ENCODE data around the gene IL17C.

Gene IL17C

GRCh38 chr16:88631920-88632586 is 6.3 kb upstream of the IL17C start:
- Histone ChIP-seq H3K36me3 (peaks cover 24 to 53% (median 45%) of the 10 kb centered on the region in 11 experiments), H3K4me1 (peaks cover 75 to 100% (median 95%) of the 10 kb centered on the region in 10 experiments), H3K4me3 (no peak overlapping the region; a peak in 1 of 20 replicates), H4K20me1 (peaks cover 0 to 64% (median 36%) of the 10 kb centered on the region in 11 experiments; a peak in 18 of 22 replicates), H3K9me3 (replicated peaks in 1 of 11) (no peaks in the 10 kb centered on the region), H3K27ac (peak overlapping the region in 3 of 11 experiments; percentile 4 to 38 (median 15); a peak in 5 of 22 replicates), H3K9ac (peak overlapping the region in 5 of 11 experiments; percentile 11 to 80 (median 42); a peak in 9 of 22 replicates), H3K27me3 (peaks cover 2 to 22% (median 18%) of the 10 kb centered on the region in 11 experiments), H3K4me2 (peak overlapping the region; percentile 67 to 100 (median 96))
- TF ChIP-seq Cebpa-rat (IDR thresholded peaks at IDR 0.05), result no peak

- no peaks in the 10 kb centered on the region for H3K9me3 ChIP-seq (replicated peaks in 1 of 11)
- peak overlapping the region; percentile 67 to 100 (median 96) for H3K4me2 ChIP-seq
- peaks cover 7 to 27% (median 23%) of the 10 kb centered on the region in 11 experiments for H3K27me3 ChIP-seq
- peak overlapping the region in 5 of 11 experiments; percentile 11 to 80 (median 42); a peak in 6 of 22 replicates for H3K9ac ChIP-seq
- H4K20me1 ChIP-seq, result peaks cover 0 to 69% (median 36%) of the 10 kb centered on the region in 11 experiments; a peak in 18 of 22 replicates
- no peak for TF ChIP-seq Cebpa-rat (IDR thresholded peaks at IDR 0.05)
- peaks cover 75 to 100% (median 95%) of the 10 kb centered on the region in 10 experiments for H3K4me1 ChIP-seq
- H3K27ac ChIP-seq, result peak overlapping the region in 3 of 11 experiments; percentile 4 to 38 (median 15); a peak in 5 of 22 replicates
- H3K4me3 ChIP-seq, result no peak overlapping the region; a peak in 1 of 20 replicates
- peaks cover 24 to 48% (median 40%) of the 10 kb centered on the region in 11 experiments for H3K36me3 ChIP-seq
These were observed 5.8 kb upstream of the IL17C start for GRCh38 chr16:88632587-88632930.

DNA sequence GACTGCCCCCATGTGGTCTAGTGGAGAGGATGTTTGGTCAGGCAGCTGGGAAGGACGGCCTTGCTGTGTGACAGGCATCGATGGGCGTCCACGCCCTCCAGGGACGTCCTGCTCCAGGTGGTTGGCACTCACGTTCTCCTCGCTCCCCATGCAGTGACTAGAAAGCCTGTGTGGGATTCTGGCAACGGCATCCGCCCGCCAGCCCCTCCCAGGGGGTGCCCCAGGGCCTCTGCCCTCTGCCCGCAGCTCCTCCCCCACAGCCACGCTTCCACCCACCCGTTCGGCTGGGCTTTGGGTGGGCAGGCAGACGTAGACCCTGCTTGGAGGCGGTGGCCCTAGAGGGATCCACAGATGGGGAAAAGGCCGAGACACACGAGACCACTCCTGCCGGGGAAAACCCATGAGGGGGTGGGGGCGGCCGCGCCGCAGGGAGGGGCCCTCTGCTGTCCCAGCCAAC is 4.7 kb upstream of the IL17C start:
- Histone ChIP-seq H3K4me1 (peaks cover 75 to 100% (median 95%) of the 10 kb centered on the region in 10 experiments), H3K9me3 (replicated peaks in 1 of 11) (no peaks in the 10 kb centered on the region), H3K36me3 (peaks cover 24 to 40% (median 37%) of the 10 kb centered on the region in 11 experiments), H3K4me3 (peak overlapping the region; percentile 49 to 76 (median 60)), H3K4me2 (peak overlapping the region; percentile 90 to 100 (median 96)), H3K27ac (peak overlapping the region in 10 of 11 experiments; percentile 69 to 87 (median 84); a peak in 20 of 22 replicates), H4K20me1 (peaks cover 4 to 81% (median 46%) of the 10 kb centered on the region in 11 experiments; a peak in 19 of 22 replicates), H3K27me3 (peaks cover 18 to 39% (median 35%) of the 10 kb centered on the region in 11 experiments), H3K9ac (peak overlapping the region; percentile 61 to 82 (median 80))
- no peak for TF ChIP-seq Cebpa-rat (IDR thresholded peaks at IDR 0.05)

DNA sequence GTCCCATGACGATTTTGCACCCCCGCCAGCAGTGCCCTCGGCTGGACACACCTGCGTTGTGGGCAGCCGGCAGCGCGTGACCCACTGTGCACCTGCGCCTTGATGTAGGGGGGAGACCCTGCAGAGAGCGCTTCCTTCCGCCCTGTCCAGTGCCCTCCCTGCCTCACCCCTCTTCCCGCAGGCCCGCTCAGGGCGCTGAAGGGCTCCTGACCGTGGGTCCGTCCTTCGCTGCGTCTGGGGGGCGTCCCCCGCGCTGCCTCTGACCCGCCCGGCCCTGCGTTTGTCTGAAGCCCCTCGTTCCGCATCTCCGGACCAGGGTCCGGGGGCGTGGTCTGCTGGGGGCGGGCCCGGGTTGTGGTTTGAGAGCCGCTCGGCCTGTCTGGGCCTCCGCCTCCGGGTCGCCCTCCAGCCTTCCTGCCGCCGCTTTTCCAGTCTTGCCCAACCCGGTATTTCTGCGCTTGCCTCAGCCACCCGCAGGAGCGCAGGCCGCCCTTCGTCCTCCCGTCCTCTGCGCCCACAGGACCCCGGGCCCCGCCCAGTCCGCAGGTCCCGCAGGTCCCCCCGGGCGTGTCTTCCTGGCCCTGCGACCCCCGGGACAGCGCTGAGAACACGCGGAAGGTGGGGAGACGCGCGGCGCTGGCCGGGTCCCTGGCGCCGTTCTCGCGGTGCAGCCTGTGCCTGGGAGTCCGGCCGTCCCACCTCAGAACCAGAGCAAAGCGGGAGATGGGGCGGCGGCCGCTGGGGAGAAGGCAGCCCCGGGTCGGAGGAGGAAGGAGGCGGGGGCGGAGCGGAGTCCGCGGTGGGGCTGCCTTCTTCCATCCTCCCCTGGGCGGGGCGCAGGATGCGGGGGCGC is 4.0 kb upstream of the IL17C start:
- peak overlapping the region; percentile 90 to 100 (median 96) for H3K4me2 ChIP-seq

GRCh38 chr16:88634994-88635670 is 3.2 kb upstream of the IL17C start:
- Histone ChIP-seq H3K9ac (peak overlapping the region; percentile 61 to 82 (median 80)), H3K27me3 (peaks cover 32 to 53% (median 49%) of the 10 kb centered on the region in 11 experiments), H4K20me1 (peaks cover 18 to 87% (median 61%) of the 10 kb centered on the region in 11 experiments; a peak in 21 of 22 replicates), H3K4me2 (peak overlapping the region; percentile 90 to 100 (median 96)), H3K9me3 (replicated peaks in 1 of 11) (no peaks in the 10 kb centered on the region), H3K27ac (peak overlapping the region in 10 of 11 experiments; percentile 69 to 87 (median 84); a peak in 21 of 22 replicates), H3K4me1 (peaks cover 84 to 100% (median 96%) of the 10 kb centered on the region in 10 experiments), H3K4me3 (peak overlapping the region; percentile 49 to 76 (median 60)), H3K36me3 (peaks cover 15 to 30% (median 25%) of the 10 kb centered on the region in 11 experiments)
- TF ChIP-seq Cebpa-rat (IDR thresholded peaks at IDR 0.05), result no peak

More for the DNA sequence above, 4.0 kb upstream of the IL17C start:
- peak in 6 of 11 experiments; percentile 32 to 87 (median 62); a peak in 8 of 22 replicates for TF ChIP-seq Cebpa-rat (IDR thresholded peaks at IDR 0.05)
- Histone ChIP-seq H3K9ac (peak overlapping the region; percentile 61 to 82 (median 80)), H3K27me3 (peaks cover 25 to 45% (median 41%) of the 10 kb centered on the region in 11 experiments), H3K4me1 (peaks cover 78 to 100% (median 95%) of the 10 kb centered on the region in 10 experiments), H3K27ac (peak overlapping the region; percentile 31 to 87 (median 83); a peak in 21 of 22 replicates), H3K9me3 (replicated peaks in 1 of 11) (no peaks in the 10 kb centered on the region), H3K36me3 (peaks cover 23 to 37% (median 33%) of the 10 kb centered on the region in 11 experiments), H4K20me1 (peaks cover 10 to 86% (median 53%) of the 10 kb centered on the region in 11 experiments; a peak in 20 of 22 replicates), H3K4me3 (peak overlapping the region; percentile 49 to 76 (median 60))

DNA sequence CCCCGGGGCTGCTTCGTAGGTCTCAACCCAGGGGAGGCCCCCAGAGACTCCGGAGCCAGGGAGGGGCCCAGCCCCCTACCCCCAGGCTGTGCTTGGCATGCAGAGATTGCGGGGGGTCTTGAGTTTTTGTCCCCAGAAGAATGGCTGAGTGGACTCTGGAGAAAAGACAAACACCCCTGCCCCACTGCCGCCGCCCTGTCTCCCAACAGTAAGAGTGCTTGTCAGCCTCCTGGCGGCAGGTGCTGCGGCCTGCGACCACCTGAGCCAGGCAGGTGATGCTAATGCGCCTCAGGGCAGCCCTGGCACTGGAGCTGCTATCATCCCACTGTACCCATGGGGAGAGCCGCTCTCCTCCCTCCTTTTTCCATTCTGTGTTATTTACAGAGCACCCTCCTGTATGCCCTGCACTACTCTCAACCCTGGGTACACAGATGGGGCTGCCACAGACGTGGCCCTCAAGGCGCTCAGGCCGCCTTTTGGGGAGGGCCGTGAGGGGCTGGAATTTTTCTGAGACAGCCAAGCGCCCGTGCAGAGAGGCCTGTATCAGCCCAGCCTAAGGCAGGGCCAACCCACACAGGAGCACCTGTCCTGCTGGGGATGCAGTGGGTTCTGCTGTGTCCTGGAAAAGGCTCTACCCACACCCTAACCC is 2.6 kb upstream of the IL17C start:
- no peaks in the 10 kb centered on the region for H3K9me3 ChIP-seq (replicated peaks in 1 of 11)
- H3K27ac ChIP-seq, result peak overlapping the region in 2 of 11 experiments; percentile 3 to 85; a peak in 2 of 22 replicates
- H3K4me3 ChIP-seq, result peak overlapping the region in 6 of 10 experiments; percentile 59 to 76 (median 66); a peak in 7 of 20 replicates
- peak overlapping the region; percentile 90 to 100 (median 96) for H3K4me2 ChIP-seq
- no peak for TF ChIP-seq Cebpa-rat (IDR thresholded peaks at IDR 0.05)
- H4K20me1 ChIP-seq, result peaks cover 24 to 88% (median 67%) of the 10 kb centered on the region in 11 experiments; a peak in 21 of 22 replicates
- peaks cover 12 to 23% (median 18%) of the 10 kb centered on the region in 11 experiments for H3K36me3 ChIP-seq
- peaks cover 39 to 60% (median 56%) of the 10 kb centered on the region in 11 experiments for H3K27me3 ChIP-seq
- H3K9ac ChIP-seq, result peak overlapping the region in 9 of 11 experiments; percentile 13 to 82 (median 80); a peak in 10 of 22 replicates
- peaks cover 85 to 100% (median 96%) of the 10 kb centered on the region in 10 experiments for H3K4me1 ChIP-seq

- H3K9me3 ChIP-seq (replicated peaks in 1 of 11), result no peaks in the 10 kb centered on the region; a peak in 1 of 22 replicates
- H3K9ac ChIP-seq, result no peak overlapping the region
- H3K27me3 ChIP-seq, result peaks cover 46 to 68% (median 62%) of the 10 kb centered on the region in 11 experiments
- TF ChIP-seq Cebpa-rat (IDR thresholded peaks at IDR 0.05), result no peak
- peaks cover 8 to 15% (median 11%) of the 10 kb centered on the region in 11 experiments; a peak in 20 of 22 replicates for H3K36me3 ChIP-seq
- H3K27ac ChIP-seq, result no peak overlapping the region
- peaks cover 31 to 89% (median 72%) of the 10 kb centered on the region in 11 experiments; a peak in 21 of 22 replicates for H4K20me1 ChIP-seq
- H3K4me1 ChIP-seq, result peaks cover 79 to 98% (median 94%) of the 10 kb centered on the region in 10 experiments
- H3K4me3 ChIP-seq, result no peak overlapping the region
- H3K4me2 ChIP-seq, result peak overlapping the region; percentile 90 to 100 (median 96); a peak in 21 of 22 replicates
These were observed 1.7 kb upstream of the IL17C start for GRCh38 chr16:88636488-88637265.
